GM21723 (cell line): ENCODE results near the gene MIDN.

Experiments
- ATAC-seq: cut with Tn5 transposase; IDR thresholded peaks from one replicate; pipeline ENCODE4 v1.9.1; 2021; ENCODE audit warnings: mild to moderate bottlenecking, moderate library complexity; ENCODE audit not compliant: unreplicated experiment

MIDN gene

DNA sequence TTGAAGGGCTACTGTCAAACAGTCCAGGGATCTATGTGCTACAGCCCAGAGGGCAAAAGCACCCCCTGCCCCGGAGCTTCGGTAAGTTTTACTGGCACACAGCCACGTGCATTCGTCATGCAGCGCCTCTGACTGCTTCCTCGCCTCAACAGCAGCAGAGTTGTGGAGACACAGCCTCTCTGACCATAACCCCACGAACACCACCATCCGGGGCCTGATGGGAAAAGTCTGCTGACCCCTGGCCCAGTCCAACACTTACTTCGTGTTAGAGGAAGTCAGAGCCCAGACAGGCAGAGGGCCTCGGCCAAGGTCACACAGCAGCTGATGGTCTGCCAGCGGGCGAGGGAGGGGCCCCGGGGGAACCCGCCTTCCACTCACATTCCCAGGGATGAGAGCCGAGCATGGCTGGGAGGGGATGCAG lies 15.7 kb upstream of the MIDN start:
- ATAC-seq, result no peak

DNA sequence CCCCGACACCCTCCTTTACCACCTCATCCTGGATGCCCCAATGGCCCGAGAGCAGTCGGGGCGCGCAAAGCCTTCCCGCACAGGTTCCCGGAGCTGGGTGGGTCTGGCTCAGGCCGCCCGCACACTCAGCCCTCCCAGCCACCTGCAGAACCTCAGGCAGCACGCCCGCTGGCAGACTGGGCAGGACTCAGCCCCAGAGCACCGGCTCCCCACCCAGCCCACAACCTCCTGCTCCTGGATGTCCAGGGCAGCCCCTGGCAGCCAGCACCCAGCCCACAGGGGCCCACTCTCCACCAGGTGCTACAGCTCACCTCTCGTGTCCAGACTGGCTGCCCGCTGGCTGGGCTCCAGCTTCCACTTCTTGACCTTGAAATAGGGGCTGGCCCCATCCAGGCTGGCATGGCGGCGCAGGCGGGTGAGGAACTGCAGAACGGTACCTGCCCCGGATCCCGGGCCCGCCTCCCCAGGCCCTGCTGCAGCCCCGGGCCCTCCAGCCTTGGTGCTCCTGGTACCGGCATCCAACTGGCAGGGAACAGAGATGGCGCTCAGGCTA lies 15.2 kb upstream of the MIDN start:
- ATAC-seq, result no peak

DNA sequence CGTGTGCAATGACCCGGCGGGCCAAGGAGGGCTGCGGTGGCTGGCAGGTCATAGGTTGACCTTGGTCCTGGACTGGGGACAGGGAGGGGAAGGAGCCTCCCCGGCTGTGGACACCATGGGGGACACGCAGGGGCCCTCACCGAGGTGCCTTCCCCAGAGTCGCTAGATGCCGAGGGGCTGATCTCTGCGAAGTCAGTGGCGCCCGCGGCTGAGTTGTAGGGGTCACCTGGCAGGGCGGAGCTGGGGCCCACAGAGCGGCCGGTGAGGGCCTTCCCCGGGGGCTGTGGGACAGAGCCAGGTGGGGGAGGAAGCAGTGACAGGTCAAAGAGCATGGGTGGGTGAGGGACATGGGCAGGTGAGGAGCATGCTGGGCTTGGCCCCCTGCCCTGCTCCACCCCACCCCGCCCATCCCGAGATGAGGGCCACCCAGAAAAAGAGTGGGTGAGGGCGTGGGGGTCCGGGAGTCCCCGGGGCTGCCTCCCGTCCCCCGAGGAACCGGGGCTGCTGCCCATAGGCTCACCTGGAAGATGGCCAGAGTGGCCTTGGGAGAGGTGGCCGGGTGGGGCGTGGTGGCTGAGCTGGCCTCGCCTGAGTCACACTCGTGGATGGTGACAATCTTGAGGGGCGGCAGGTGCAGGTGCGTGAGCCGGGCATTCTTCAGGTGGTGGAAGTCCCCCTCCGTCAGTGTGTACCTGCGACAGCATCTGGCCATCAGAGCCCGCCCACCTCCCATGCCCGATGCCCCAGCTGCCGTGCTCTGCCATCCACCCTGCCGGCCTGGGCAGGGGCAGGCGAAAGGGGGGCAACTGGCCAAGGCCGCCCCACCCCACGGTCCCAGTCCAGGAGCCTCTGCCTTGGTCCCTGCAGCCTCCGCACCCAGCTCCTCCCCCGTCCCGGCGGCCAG lies 14.1 kb upstream of the MIDN start:
- ATAC-seq, result no peak

DNA sequence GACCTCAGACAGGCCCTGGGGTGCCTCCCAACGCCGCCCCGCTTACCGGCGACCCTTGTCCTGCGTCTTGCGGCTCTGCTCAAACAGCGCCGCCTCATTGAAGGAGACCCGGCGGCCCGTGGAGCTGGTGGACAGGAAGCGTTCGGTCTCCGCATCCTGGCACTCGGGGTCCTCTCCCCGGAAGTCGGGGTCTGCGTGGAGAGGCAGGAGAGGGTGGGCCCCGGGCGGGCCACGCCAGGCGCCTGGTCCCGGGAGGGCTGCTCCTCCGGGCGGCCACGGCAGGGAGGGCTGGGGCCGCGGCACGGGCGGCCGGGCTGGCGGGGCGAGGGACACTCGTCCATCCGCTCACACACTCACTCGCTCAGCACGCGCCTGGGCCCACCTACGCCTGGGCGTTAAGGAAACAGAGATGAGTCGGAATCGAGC lies 13.4 kb upstream of the MIDN start:
- ATAC-seq, result no peak

DNA sequence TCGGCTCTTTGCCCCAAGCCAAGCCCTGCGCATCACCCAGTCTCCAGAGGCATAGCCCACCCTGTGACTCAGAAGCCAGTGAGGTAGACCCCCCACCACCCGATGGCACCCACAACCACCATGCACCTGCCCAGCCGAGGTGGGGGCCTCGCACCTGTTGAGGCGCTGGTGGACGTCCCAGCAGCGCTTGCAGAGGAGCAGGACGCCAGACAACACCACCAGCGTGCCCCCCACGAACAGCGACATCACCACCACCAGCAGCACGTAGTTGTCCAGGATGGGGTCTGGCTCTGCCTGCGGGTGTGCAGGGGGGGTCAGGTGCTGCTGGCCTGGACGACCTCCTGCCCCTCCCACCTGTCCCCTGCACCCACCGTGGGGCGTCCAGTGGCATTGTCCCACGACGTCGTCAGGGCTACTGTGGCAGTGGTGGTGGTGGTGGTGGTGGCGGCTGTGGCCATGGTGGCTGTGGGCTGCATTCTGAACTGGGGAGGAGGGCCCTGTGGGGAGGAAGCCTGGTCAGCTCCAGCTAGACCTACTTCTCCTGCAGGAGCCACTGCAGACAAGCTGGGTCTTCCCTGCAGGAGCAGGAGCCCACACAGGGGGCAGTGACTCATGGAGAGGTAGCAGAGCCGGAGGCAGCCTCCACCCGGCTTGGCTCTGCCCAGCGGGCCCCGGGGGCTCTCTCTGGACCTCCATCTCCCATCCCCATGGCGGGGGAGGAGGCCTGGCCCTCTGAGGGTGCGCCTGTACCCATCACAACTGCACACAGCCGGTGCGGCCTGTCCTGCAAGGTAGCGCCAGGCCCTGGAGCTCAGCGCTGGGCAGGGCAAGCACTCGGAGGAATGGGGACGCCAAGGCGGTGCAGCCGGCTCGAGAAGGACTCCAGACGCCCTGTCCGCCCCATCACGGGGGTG lies 12.5 kb upstream of the MIDN start:
- no peak for ATAC-seq

DNA sequence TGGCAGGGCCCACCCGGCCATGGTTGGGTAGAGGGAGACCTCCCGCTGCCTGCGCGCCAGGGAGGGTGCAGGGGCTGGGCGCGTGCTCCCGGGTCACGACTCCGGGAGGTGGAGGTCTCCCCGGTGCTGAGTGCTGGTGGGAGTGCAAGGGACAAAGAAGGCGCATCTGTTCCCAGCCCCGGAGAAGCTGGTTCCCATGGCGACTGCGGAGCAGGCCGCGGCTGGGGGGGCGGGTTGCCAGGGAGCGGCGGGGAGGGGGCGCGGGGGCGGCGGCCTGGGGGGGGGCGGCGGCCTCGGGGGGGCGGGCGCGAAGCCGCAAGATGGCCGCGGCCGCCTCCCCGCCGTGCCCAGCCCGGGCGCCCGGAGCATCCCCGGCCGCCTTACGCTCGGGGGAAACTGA lies 11.8 kb upstream of the MIDN start:
- ATAC-seq, result no peak

DNA sequence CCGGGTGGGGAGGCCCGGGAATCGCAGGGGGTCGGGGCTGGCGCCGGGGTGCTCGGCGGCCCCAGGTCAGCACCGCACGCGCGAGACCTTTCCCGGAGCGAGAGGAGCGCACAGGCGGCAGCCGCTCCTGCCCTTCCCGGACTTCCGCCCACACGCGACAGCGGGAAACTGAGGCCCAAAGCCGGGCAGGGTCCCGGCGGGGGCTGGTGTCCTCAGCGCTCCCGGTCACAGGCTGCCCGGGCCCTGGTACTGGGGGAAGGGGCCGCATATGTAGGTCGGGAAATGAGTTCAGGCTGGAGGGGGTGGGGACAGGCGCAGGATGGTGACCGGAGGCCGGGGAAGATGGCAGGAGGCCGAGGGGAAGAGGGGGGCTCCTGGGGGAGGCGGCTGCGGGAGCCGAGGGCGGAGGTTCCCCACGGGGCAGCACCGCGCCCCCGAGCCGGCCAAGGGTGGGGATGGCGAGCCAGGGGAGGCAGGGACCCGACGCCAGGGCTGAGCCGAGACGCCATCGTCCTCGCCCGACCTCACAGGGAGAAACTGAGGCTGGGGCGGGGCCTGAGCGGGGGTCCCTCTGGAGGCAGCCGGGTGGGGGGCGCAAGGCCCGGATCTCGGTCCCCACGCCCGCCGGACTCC lies 11.2 kb upstream of the MIDN start:
- ATAC-seq, result no peak

DNA sequence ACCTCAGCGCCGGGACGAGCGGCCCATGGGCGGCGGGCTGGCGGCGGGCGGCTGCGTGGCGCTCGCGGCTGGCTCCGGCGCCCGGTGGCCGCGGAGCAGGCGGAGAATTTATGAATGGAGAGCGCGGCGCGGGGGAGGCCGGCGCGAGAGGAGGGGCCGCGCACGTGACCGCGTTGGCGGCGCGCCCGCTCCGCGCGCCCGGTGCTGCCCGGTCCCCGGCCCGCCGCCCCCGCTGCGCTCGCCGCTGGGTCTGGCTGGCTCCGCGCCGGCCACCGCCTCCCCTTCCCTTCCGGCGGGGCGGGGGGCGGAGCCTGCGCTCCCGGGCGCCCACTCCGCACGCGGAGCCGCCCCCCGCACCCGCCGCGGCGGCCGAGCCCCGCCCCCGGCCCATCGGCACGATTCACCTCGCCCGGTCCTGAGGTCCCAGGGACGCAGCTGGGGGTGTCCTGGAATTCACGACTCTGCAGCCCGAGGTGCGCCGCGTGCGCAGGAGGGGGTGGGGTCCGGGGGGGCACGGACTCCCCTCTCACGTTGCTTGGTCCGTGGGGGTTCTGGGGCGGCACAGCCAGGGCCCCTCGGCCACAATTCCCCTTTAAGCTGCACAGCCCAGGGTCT lies 10.5 kb upstream of the MIDN start, which contains the start of gene CBARP:
CBARP (minus strand) TSS at position 252 of the 615 bp plus-strand sequence. CDS start 1,905 bp downstream, outside the sequence.
- ATAC-seq, result no peak

DNA sequence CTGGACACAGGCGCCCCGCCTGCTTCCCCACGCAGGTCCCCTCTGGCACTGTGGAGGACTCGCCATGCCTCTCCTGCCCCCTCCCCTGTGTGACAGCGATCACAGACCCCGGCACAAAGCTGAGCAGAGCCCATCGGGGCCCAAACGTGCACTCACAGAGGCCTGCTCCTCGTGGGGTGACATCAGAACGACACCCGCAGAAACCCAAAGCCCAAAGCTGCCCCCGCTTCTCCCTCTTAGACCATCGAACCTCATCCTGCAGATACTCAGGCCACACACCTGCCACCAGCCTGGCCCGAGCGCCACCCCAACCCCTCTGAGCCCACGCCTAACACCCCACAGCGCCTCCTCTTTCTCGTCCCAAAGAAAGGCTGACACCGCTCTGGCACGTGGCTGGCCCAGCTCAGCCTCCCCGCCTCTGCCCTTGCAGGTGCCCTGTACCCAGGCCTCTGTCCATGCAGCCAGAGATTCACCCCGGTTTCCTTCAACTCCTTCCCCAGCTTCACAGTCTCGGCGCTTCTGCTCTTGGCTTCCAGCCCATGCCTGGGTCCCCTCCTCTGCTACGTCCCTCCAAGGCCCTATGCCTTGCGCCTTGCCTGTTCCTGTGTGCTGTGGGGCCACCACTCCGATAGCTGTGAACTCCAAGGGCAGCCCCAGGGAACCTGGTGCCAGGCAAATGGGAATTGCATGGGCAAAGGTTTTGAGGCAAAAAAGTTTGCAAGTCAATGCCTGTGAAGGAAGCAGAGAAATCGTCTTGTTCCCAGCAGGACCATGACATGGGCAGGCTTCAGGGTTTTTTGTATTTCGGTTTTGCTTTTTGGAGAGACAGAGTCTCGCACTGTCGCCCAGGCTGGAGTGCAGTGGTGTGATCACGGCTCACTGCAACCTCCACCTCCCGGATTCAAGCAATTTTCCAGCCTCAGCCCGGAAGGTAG lies 9.7 kb upstream of the MIDN start:
- no peak for ATAC-seq

DNA sequence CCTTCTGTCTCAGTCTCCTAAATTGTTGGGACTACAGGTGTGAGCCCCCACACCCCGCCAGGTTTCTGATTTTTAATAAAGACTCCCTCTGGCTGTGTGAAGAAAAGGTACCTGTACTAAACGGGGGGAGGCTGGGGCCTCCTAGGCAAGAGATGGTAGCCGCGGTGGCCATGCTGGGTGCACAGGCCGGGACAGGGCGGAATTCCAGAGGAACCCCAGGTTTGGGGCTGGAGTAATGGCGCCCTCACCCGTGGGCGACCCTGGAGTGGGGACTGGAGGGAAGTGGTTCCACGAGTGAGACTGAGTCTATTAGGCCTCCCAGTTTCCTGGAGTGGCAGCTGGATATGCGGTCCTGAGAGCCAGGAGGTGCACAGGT lies 9.0 kb upstream of the MIDN start:
- no peak for ATAC-seq

DNA sequence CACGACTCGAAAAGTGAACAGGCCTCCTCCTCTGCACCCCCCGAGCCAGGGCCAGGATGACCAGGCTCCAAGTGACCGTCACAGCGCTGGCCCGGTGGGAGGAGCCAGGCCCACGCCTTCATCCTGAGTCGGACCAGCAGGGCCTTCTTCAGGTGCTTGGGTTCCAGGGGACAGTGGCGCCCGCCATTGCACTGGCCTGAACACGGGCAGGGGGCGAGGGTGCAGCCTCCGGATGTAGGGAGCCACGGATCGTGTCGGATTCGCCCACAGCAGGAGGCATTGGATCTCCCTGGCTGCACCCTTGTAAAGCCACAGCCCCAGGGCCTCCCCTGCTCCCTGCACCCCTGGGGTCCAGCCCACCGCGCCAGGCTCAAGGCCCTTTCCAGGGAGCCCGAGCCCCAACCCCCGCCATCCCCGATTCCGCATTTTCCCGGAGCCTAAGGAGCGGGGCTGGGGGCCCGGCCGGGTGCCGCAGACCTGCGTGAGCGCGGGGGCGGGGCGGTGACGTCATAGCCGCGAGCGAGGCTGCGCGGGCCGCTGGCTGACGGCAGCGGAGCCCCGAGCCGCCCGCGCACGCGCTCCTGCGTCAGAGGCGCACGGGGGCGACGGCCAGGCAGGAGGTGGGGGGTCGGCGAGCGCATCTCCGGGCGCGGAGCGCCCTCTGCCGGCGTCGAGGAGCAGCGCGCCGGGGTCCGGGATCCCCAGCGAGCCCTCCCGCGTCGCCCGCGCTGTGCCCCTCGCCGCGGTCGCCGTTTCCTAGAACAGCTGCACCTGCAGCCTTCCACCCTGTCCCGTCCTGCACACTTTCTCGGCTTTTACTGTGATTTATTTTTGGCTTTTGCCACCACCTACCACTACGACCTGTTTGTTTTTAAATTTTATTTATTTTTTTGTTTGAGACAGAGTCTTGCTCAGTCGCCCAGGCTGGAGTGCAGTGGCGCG lies 8.3 kb upstream of the MIDN start:
- ATAC-seq, result peak; percentile 25

DNA sequence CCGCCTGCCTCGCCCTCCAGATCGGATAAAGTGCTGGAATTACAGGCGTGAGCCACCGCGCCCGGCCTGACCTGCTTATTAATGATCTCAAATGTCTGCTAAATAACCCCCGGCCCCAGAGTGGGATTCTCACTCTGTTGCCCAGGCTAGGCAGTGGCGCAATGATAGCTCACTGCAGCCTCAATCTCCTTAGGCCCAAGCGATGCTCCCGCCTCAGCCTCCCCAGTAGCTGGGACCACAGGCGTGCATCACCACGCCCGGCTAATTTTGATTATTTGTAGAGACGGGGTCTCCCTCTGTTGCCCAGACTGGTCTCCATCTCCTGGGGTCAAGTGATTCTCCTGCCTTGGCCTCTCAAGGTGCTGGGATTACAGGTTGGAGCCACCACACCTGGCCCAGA lies 7.5 kb upstream of the MIDN start:
- no peak for ATAC-seq

DNA sequence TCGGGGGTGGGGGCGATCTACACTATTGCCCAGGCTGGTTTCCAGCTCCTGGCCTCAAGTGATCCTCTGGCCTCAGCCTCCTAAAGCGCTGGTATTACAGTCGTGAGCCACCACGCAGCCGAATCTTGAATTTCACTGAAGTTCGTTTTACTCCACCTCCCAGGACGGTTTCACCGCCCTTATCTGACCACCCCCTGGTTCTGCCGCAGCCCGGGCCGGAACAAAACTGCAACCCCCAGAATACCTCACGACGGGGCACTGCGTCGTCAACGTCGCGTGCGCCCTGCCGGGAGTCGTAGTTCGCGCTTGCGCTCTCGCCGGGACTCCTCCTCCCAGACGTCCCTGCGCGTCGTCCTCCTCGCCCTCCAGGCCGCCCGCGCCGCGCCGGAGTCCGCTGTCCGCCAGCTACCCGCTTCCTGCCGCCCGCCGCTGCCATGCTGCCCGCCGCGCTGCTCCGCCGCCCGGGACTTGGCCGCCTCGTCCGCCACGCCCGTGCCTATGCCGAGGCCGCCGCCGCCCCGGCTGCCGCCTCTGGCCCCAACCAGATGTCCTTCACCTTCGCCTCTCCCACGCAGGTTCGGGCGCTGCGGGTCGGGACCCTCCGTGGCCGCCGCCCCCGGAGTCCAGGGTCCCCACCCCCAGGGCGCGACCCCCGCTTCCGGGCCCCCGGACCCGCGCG lies 6.8 kb upstream of the MIDN start, which contains the start of gene ATP5F1D:
ATP5F1D (plus strand) TSS at position 335 of the 679 bp plus-strand sequence; CDS start at position 435, 100 bp downstream.
- peak; percentile 45 for ATAC-seq

DNA sequence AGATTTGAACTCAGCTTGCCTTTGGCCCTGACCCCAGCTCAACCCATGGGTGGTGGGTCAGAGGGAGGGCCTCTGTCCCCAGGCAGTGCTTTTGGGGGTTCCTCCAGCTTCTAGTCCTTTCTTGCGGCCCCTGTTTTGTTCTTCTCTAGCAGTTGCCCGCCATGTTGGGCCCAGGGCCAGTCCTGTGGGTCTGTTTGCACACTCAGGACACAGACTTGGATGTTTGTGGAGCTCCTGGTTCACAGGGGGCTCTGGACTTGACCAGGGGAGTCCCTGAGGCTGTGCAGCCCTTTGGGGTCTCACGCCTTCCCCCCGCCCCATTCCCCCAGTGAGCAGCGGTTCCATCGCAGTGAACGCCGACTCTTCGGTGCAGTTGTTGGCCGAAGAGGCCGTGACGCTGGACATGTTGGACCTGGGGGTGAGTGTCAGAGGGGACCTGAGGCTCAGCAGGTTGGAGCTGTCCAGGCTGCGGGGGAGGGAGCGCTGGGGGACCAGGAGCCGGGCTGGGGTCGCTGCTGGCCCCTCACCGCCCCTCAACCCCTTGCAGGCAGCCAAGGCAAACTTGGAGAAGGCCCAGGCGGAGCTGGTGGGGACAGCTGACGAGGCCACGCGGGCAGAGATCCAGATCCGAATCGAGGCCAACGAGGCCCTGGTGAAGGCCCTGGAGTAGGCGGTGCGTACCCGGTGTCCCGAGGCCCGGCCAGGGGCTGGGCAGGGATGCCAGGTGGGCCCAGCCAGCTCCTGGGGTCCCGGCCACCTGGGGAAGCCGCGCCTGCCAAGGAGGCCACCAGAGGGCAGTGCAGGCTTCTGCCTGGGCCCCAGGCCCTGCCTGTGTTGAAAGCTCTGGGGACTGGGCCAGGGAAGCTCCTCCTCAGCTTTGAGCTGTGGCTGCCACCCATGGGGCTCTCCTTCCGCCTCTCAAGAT lies 4.4 kb upstream of the MIDN start:
- no peak for ATAC-seq

DNA sequence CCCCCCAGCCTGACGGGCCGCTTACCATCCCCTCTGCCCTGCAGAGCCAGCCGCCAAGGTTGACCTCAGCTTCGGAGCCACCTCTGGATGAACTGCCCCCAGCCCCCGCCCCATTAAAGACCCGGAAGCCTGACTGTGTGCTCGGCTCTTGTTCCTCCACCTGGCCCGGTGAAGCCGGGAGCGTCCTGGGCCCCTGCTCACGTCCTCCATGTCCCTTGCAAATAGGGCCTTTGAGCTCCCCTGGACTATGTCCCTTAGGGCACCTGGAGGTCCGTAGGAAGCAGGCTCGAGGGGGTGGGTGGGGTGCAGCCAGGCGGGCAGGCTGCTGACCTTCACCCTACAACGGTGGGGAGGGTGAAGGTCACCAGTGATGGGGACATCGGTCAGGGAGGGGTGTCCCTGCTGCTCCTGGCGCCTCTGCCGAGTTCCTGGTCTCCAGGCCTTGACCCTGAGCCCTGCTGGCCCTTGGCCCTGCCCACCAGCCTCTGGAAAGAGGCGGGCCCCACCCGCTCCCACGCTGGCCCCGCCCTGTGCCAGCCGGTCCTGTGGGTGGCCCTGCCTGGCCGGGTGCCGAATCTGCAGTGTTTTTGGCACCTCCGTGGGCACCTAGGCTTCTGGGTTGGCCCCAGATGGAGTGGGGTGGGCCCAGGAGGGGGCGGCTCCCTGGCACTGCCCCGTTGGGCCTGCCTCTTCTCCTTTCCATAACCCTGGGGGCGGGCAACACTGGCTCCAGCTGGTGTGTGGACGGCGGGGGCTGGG lies 3.5 kb upstream of the MIDN start:
- no peak for ATAC-seq
